Astrocyte (in vitro differentiated cells and primary cell): ENCODE results near the gene OCIAD2.

Experiments
- CTCF ChIP-seq: IDR thresholded peaks from 2 replicates; pipeline ENCODE4 v1.5.1; 2011; ENCODE audit warnings: low read depth, mild to moderate bottlenecking, inconsistent platforms, low read length, moderate library complexity; ENCODE audit not compliant: insufficient read depth
- EZH2 ChIP-seq: IDR thresholded peaks from 2 replicates; pipeline ENCODE4 v1.6.1; 2012; ENCODE audit warnings: mild to moderate bottlenecking, low read length, inconsistent platforms; ENCODE audit not compliant: insufficient read depth

GRCh38 chr4:48899950-48900349 is 6.6 kb downstream of the OCIAD2 start:
- TF ChIP-seq EZH2, result no peak
- no peak for TF ChIP-seq CTCF
